GM12872 (cell line): ENCODE data around the gene MEIOSIN.

Experiments
- CTCF ChIP-seq: IDR thresholded peaks from 3 replicates; pipeline ENCODE4 v1.5.1; 2011; ENCODE audit warnings: low read depth, mild to moderate bottlenecking, low read length, moderate library complexity; ENCODE audit not compliant: insufficient read depth

Gene MEIOSIN

DNA sequence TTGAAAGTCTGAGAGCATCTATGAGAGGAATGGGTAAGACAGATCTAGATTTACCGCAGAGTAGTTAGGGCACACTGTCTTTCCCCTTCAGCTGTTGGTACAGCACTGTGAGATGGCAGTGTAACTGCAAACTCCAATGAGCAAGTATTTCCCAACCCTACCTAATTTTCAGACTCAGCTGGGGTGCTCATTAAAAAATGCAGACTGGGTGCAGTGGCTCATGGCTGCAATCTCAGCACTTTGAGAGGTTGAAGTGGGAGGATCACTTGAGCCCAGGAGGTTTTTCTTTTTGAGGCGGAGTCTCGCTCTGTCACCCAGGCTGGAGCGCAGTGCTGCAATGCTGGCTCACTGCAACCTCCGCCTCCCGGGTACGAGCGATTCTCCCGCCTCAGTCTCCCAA is 28.1 kb upstream of the MEIOSIN start:
- TF ChIP-seq CTCF: no peak

DNA sequence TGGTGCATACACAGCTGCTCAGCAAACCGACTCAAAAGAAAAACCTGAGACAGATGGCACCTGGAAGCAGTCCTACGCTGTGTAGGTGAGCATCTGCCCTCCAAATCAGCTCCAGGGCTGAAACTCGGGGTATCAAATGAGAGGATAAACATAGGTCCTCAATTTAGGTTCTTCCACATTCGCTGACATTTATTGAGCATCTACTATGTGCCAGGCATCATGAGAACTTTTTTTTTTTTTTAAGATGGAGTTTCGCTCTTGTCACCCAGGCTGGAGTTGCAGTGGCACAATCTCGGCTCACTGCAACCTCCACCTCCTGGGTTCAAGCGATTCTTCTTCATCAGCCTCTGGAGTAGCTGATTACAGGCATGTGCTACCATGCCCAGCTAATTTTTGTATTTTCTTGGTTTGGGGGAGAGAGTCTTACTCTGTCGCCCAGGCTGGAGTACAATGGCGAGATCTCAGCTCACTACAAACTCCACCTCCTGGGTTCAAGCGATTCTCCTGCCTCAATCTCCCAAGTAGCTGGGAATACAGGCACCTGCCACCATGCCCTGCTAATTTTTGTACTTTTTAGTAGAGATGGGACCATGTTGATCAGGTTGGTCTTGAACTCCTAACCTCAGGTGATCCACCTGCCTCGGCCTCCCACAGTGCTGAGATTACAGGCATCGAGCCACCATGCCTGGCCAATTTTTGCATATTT is 27.4 kb upstream of the MEIOSIN start:
- no peak for TF ChIP-seq CTCF

GRCh38 chr19:45710356-45711130 is 22.7 kb upstream of the MEIOSIN start:
- TF ChIP-seq CTCF: no peak

GRCh38 chr19:45711851-45712698 is 21.2 kb upstream of the MEIOSIN start:
- TF ChIP-seq CTCF: no peak

DNA sequence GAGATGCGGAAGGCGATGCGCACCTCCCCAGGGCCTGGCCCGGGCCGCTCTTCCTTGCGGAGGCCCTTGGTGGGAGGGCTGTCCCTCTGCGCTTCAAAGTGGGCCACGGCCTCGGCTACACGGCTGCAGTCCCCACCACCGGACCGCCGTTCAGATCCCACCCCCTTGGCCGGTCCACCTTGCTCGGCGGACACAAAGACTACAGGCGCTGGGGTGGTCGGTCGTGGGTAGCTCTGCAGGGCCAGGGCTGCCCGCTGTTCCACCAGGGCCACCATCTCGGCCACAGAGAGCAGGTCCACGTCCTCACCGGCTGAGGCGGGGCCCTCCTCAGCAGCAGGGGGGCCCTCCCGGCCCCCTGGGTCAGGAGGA is 20.6 kb upstream of the MEIOSIN start:
- TF ChIP-seq CTCF: no peak

DNA sequence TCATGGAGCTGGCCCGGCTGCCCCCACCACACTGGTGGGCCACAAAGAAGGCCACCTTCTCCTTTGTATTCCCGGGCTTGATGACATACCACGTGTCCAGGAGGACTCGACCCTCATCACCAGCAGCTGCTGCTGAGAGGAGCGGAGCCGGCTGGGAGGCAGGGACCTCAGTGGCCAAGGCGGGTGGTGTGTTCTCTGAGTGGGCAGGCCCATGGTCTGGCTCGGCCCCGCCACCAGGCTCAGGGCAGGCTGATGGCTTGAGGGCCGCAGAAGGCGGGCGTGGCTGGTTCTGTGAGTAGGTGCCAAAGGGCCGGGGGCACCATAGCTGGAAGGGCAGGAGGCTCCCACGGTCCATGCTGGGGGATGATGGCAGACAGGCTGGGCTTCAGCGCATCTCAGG is 20.1 kb upstream of the MEIOSIN start:
- TF ChIP-seq CTCF: no peak

GRCh38 chr19:45715139-45715538 is 18.1 kb upstream of the MEIOSIN start:
- no peak for TF ChIP-seq CTCF
